PC-9 (cell line): Measurements from ENCODE around the gene ATP1A2. TPM values are rescaled to one million over a fixed set of nuclear protein-coding genes. Genes with fewer than 3 reads are reported as not detected.

Source experiments
- Bru-seq: library from RNA; stranded (reverse); fragments of 400-500 nt; gene quantifications from one replicate; lab custom pipeline; 2021; lab: Mats Ljungman, UMichigan
- BruChase-seq, 2 experiments: library from RNA; stranded (reverse); fragments of 400-500 nt; gene quantifications; one replicate each; lab custom pipeline; 2021; lab: Mats Ljungman, UMichigan
- BruUV-seq: library from RNA; stranded (reverse); fragments of 400-500 nt; replicated peaks from 2 replicates; lab custom pipeline; 2021; lab: Mats Ljungman, UMichigan
- CTCF ChIA-PET: fragments of 300-600 bp; sonication (Branson Sonifier 250); formaldehyde crosslinking; loops from one replicate; lab custom pipeline; 2022; ENCODE audit warnings: antibody characterized with exemption; lab: Charles Lee
- POLR2A ChIA-PET: fragments of 300-600 bp; sonication (Branson Sonifier 250); formaldehyde crosslinking; loops from one replicate; lab custom pipeline; 2022; ENCODE audit warnings: antibody characterized with exemption; ENCODE audit not compliant: unreplicated experiment; lab: Charles Lee
- DNase-seq, 2 experiments: peaks; one replicate each; pipeline versions ENCODE4 v3.0.0 to v3.0.0-alpha.2; 2015 to 2022; ENCODE audit warnings: mixed read lengths in 1 of 2
- H2AFZ ChIP-seq: fragments of 200-600 bp; sonication (generic); 2 replicates; pipeline ENCODE4 v1.8.1; 2017; ENCODE audit warnings: antibody characterized with exemption
- H3F3A ChIP-seq: fragments of 200-600 bp; sonication (generic); 2 replicates; pipeline ENCODE4 v1.8.1; 2017; ENCODE audit warnings: antibody characterized with exemption, mild to moderate bottlenecking, low read depth; ENCODE audit not compliant: insufficient read depth
- H3K27ac ChIP-seq: fragments of 200-600 bp; sonication (generic); 2 replicates; pipeline ENCODE4 v1.6.1; 2016; ENCODE audit warnings: mixed run types
- H3K27me3 ChIP-seq: fragments of 200-600 bp; sonication (generic); 2 replicates; pipeline ENCODE4 v1.6.1; 2016; ENCODE audit warnings: low read depth, mixed run types; ENCODE audit not compliant: insufficient read depth
- H3K36me3 ChIP-seq: fragments of 200-600 bp; sonication (generic); 2 replicates; pipeline ENCODE4 v1.6.1; 2016; ENCODE audit warnings: low read depth, mixed run types
- H3K4me1 ChIP-seq: fragments of 200-600 bp; sonication (generic); replicated peaks from 2 replicates; pipeline ENCODE4 v1.6.1; 2016; ENCODE audit warnings: mixed run types; ENCODE audit not compliant: insufficient read depth
- H3K4me2 ChIP-seq: fragments of 200-600 bp; sonication (generic); 2 replicates; pipeline ENCODE4 v1.6.1; 2017; ENCODE audit warnings: mixed run types
- H3K4me3 ChIP-seq: fragments of 200-600 bp; sonication (generic); 2 replicates; pipeline ENCODE4 v1.6.1; 2016; ENCODE audit warnings: mixed run types
- H3K79me2 ChIP-seq: fragments of 200-600 bp; sonication (generic); 2 replicates; pipeline ENCODE4 v1.6.1; 2017; ENCODE audit warnings: low read depth, mixed run types
- H3K9me2 ChIP-seq: fragments of 200-600 bp; sonication (generic); 2 replicates; pipeline ENCODE4 v1.8.1; 2017; ENCODE audit warnings: mild to moderate bottlenecking; ENCODE audit not compliant: insufficient read depth
- H3K9me3 ChIP-seq: fragments of 200-600 bp; sonication (generic); 2 replicates; pipeline ENCODE4 v1.8.1; 2016; ENCODE audit warnings: low read depth; ENCODE audit not compliant: insufficient read depth
- H4K20me1 ChIP-seq: fragments of 200-600 bp; sonication (generic); 2 replicates; pipeline ENCODE4 v1.8.1; 2017; ENCODE audit not compliant: insufficient read depth
- CTCF ChIP-seq: fragments of 200-600 bp; sonication (generic); conservative IDR thresholded peaks from 2 replicates; pipeline ENCODE4 v1.6.1; 2017; ENCODE audit warnings: mixed run types, antibody characterized with exemption, mild to moderate bottlenecking, moderate library complexity
- EZH2 ChIP-seq: fragments of 200-600 bp; sonication (generic); IDR thresholded peaks from 2 replicates; pipeline ENCODE4 v1.8.0; 2017; ENCODE audit warnings: antibody characterized with exemption, low read depth
- intact Hi-C: fragments of 100-400 bp; cut with micrococcal nuclease; formaldehyde crosslinking; loops from one replicate; pipeline ENCODE4 v1.10.0; 2022; ENCODE audit not compliant: unreplicated experiment
- long read RNA-seq: library from polyadenylated mRNA; stranded (forward); transcript quantifications from one replicate; pipeline ENCODE4 v2.0.0, GENCODE V29; 2022
- total RNA-seq: library from RNA; stranded (reverse); gene quantifications from 2 replicates; pipeline ENCODE4 v1.2.3, GENCODE V29; 2021

The ATP1A2 gene
- total RNA-seq, result 1.1 TPM in 2 replicates
- Bru-seq, nascent RNA, result percentile 22 among the genes with signal in this experiment
- percentile 18 among the genes with signal in this experiment for BruChase-seq, experiment 1, labeled RNA remaining after a 2-hour chase
- percentile 11 among the genes with signal in this experiment for BruChase-seq, experiment 2, labeled RNA remaining after a 6-hour chase
- long read RNA-seq, partial matches to known transcripts, result 0 of 7 reads
- long read RNA-seq, other reads (novel, unspliced or antisense), result 7 of 7 reads

GRCh38 chr1:160115545-160116282 is at the start of gene ATP1A2:
Gene ATP1A2 (plus strand): TSS chr1:160115759. CDS start chr1:160115862, 103 bp downstream.
- POLR2A ChIA-PET, result interaction anchor here (0.6 kb wide), 1 partner anchor 1273 kb away, joined by 3 read pairs; no protein-coding TSS in a partner anchor
- no peak within 1 kb of the TSS for H3K4me2 ChIP-seq

GRCh38 chr1:160066829-160067745 is 48.5 kb upstream of the ATP1A2 start:
- no peak overlapping the region for H3K4me3 ChIP-seq
- no peak for DNase-seq
- H3K36me3 ChIP-seq, result no peaks in the 10 kb centered on the region
- intact Hi-C loops, result no loop called here
- no peak for TF ChIP-seq CTCF
- no peak for TF ChIP-seq EZH2
- no peak overlapping the region for H2AFZ ChIP-seq
- no peak overlapping the region for H3K4me2 ChIP-seq
- no peaks in the 10 kb centered on the region for H4K20me1 ChIP-seq
- no peaks in the 10 kb centered on the region for H3K4me1 ChIP-seq
- BruUV-seq, result no TSS peak
- no peak overlapping the region for H3K27ac ChIP-seq
- no peaks in the 10 kb centered on the region for H3F3A ChIP-seq
- no peaks in the 10 kb centered on the region for H3K79me2 ChIP-seq
- H3K9me3 ChIP-seq, result no peaks in the 10 kb centered on the region
- H3K9me2 ChIP-seq, result no peaks in the 10 kb centered on the region
- ChIA-PET CTCF (no interaction called here), POLR2A (interaction anchor here (0.6 kb wide), 1 partner anchor 144 kb away, joined by 3 read pairs; no protein-coding TSS in a partner anchor)
- H3K27me3 ChIP-seq, result peaks cover 46% of the 10 kb centered on the region

More at GRCh38 chr1:160115545-160116282, at the start of gene ATP1A2:
- H3K4me1 ChIP-seq, result 0 out of 2 replicates have a peak, but pooled peaks cover under 1% of the 10 kb centered on the region
- H2AFZ ChIP-seq, result no peak within 1 kb of the TSS
- no peak within 1 kb of the TSS for H3K27ac ChIP-seq
- no peaks in the 10 kb centered on the region for H3K9me2 ChIP-seq
- H3K9me3 ChIP-seq, result no peaks in the 10 kb centered on the region
- no peak within 1 kb of the TSS for H3K4me3 ChIP-seq
- H4K20me1 ChIP-seq, result no peaks in the 10 kb centered on the region
- intact Hi-C loops, result no loop called here
- TF ChIP-seq EZH2, result no peak
- no peak for TF ChIP-seq CTCF
- BruUV-seq, result no TSS peak
- CTCF ChIA-PET, result interaction anchor here (0.8 kb wide), 1 partner anchor 221 kb away, joined by 9 read pairs; no protein-coding TSS in a partner anchor
- H3F3A ChIP-seq, result no peaks in the 10 kb centered on the region
- H3K79me2 ChIP-seq, result no peaks in the 10 kb centered on the region
- no peaks in the 10 kb centered on the region for H3K27me3 ChIP-seq
- no peaks in the 10 kb centered on the region for H3K36me3 ChIP-seq
- no peak for DNase-seq

- intact Hi-C loops, result no loop called here
- H3K4me3 ChIP-seq, result no peak overlapping the region
- no peaks in the 10 kb centered on the region for H3K4me1 ChIP-seq
- DNase-seq, result no peak
- no peak overlapping the region for H2AFZ ChIP-seq
- H3K27ac ChIP-seq, result no peak overlapping the region
- H3K4me2 ChIP-seq, result no peak overlapping the region
- no peaks in the 10 kb centered on the region for H3K79me2 ChIP-seq
- H3K9me3 ChIP-seq, result no peaks in the 10 kb centered on the region
- BruUV-seq, result no TSS peak
- ChIA-PET POLR2A (no interaction called here), CTCF (no interaction called here)
- H3F3A ChIP-seq, result no peaks in the 10 kb centered on the region
- no peaks in the 10 kb centered on the region for H4K20me1 ChIP-seq
- no peak for TF ChIP-seq EZH2
- TF ChIP-seq CTCF, result no peak
- H3K27me3 ChIP-seq, result peaks cover 56% of the 10 kb centered on the region
- no peaks in the 10 kb centered on the region for H3K9me2 ChIP-seq
- no peaks in the 10 kb centered on the region for H3K36me3 ChIP-seq
These were observed 47.3 kb upstream of the ATP1A2 start for GRCh38 chr1:160068225-160068624.
